ENCODE measurements around the gene DRAM1. TPM values are rescaled to one million over a fixed set of nuclear protein-coding genes. Genes with fewer than 3 reads are reported as not detected.

Gene DRAM1
- total RNA-seq: 16.1 and 21.5 TPM in 2 replicates

GRCh38 chr12:101876861-101877805, at the start of gene DRAM1:
Gene DRAM1, plus strand, starts transcription at chr12:101877580. Its CDS starts 210 bp downstream, at chr12:101877790.
- no peak for DNase-seq (ENCODE audit: low read depth)
- H3K4me3 ChIP-seq (ENCODE audit: low read depth, low read length): peak within 1 kb of the TSS; percentile 86
- no peak for TF ChIP-seq CTCF (conservative IDR thresholded peaks at IDR 0.05; ENCODE audit: low read depth, low read length)

GRCh38 chr12:101828463-101829196, 48.8 kb upstream of the DRAM1 start:
- DNase-seq (ENCODE audit: low read depth): no peak
- H3K4me3 ChIP-seq (ENCODE audit: low read depth, low read length): no peak overlapping the region
- TF ChIP-seq CTCF (conservative IDR thresholded peaks at IDR 0.05; ENCODE audit: low read depth, low read length): no peak

- peak overlapping the region; percentile 96 for H3K4me3 ChIP-seq (ENCODE audit: low read depth, low read length)
- TF ChIP-seq CTCF (conservative IDR thresholded peaks at IDR 0.05; ENCODE audit: low read depth, low read length): no peak
- DNase-seq (ENCODE audit: low read depth): no peak
Measured at GRCh38 chr12:101829639-101830366, 47.6 kb upstream of the DRAM1 start.

GRCh38 chr12:101830367-101831325, 46.7 kb upstream of the DRAM1 start, which contains the start of gene GNPTAB:
Gene GNPTAB, minus strand, starts transcription at chr12:101830959. Its CDS starts 284 bp downstream, at chr12:101830675.
- TF ChIP-seq CTCF (conservative IDR thresholded peaks at IDR 0.05; ENCODE audit: low read depth, low read length): peak; percentile 56
- H3K4me3 ChIP-seq (ENCODE audit: low read depth, low read length): peak within 1 kb of the TSS; percentile 96
- peak; percentile 36 for DNase-seq (ENCODE audit: low read depth)

- TF ChIP-seq CTCF (conservative IDR thresholded peaks at IDR 0.05; ENCODE audit: low read depth, low read length): no peak
- no peak for DNase-seq (ENCODE audit: low read depth)
- no peak overlapping the region for H3K4me3 ChIP-seq (ENCODE audit: low read depth, low read length)
Measured at GRCh38 chr12:101832030-101832429, 45.4 kb upstream of the DRAM1 start.
